AG09319 (cell line): ENCODE measurements around the gene PAX2.

ENCODE experiments used
- DNase-seq: peaks from one replicate; pipeline ENCODE4 v3.0.0-alpha.2; 2010; ENCODE audit warnings: low read depth; ENCODE audit errors: extremely low read depth
- TF ChIP-seq, protein P1 (sequence below): IDR thresholded peaks from 2 replicates; pipeline ENCODE4 v1.5.1; 2011; ENCODE audit warnings: low read depth, mild to moderate bottlenecking, inconsistent platforms, low read length, moderate library complexity

The PAX2 gene

DNA sequence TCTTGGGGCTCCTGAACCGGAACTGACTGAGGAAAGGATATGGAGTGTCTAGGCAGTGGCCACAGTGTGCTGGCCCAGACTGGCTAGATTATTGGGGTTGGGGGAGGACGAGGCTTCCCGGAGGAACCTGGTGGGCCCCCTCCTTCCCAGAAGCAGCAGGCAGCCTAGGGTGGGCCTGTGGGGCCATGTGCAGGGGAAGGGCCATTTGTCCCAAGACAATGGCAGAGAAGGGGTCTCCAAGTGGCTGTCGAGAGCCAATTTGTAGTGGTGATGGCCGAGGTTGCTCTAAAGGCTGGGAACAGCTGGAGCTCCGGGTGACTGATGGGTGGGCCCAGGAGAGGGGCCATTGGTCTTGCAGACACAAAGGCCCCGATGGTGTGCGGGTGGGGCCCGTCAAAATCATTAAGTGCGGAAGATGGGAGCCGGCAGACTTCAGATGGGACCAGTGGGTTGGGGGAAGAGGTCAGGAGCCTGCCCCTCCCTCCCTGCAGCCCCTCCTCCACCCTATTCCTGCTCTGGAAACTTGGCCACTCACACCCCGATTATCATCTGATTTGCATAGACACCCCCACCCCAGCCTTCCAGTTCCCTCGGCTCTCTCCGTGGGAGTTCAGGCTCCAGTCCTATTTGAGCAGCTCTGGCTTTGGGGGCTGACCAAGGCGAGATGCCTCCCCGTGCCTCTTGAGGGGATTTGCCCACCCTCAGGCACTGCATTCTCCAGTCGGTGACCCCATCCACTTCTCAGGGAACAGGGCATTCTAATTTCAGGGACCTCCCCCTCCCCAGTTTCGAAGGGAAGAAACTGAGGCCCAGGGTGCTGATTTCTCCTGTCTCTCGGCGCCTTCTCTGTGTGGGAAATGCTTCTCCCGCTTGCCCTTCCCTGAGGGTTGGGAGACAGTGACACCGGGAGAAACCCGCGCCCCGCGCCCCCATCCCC is 36.0 kb upstream of the PAX2 start:
- DNase-seq = no peak
- TF ChIP-seq, protein P1, sequence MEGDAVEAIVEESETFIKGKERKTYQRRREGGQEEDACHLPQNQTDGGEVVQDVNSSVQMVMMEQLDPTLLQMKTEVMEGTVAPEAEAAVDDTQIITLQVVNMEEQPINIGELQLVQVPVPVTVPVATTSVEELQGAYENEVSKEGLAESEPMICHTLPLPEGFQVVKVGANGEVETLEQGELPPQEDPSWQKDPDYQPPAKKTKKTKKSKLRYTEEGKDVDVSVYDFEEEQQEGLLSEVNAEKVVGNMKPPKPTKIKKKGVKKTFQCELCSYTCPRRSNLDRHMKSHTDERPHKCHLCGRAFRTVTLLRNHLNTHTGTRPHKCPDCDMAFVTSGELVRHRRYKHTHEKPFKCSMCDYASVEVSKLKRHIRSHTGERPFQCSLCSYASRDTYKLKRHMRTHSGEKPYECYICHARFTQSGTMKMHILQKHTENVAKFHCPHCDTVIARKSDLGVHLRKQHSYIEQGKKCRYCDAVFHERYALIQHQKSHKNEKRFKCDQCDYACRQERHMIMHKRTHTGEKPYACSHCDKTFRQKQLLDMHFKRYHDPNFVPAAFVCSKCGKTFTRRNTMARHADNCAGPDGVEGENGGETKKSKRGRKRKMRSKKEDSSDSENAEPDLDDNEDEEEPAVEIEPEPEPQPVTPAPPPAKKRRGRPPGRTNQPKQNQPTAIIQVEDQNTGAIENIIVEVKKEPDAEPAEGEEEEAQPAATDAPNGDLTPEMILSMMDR = no peak

DNA sequence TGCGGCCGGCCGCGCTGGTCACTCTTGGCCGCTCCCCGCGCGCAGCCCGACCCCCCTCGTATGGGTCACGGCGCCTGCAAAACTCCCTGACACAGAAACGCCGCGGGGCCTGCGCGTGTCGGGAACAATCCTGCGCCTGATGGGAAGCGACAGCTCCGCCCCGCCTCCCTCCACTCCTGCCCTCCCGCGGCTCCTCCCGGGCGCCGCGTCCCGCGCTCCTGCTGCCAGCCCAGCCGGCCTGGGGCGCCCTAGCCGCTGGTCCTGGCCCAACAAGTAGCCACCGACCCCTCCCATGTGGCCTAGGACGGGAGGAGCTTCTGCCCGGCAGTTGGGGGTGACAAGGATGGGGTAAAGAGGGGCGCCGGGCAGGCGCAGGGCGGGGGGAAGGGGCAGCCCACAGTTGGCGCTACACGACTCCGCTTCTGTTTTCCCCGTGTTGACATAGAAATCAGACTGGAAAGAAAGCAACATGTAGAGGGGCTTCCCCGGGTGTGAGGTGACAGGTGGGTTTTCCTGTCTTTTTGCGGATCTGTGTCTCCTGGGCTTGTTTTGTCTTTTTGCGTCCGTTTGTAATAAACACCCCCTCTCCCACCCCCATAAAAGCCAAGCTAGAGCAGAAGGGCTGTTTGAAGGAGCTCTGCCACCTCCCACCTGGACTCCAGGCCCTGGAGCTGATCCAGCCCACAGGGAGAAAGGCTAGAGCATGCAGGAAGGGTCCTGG is 35.1 kb upstream of the PAX2 start:
- no peak for DNase-seq

DNA sequence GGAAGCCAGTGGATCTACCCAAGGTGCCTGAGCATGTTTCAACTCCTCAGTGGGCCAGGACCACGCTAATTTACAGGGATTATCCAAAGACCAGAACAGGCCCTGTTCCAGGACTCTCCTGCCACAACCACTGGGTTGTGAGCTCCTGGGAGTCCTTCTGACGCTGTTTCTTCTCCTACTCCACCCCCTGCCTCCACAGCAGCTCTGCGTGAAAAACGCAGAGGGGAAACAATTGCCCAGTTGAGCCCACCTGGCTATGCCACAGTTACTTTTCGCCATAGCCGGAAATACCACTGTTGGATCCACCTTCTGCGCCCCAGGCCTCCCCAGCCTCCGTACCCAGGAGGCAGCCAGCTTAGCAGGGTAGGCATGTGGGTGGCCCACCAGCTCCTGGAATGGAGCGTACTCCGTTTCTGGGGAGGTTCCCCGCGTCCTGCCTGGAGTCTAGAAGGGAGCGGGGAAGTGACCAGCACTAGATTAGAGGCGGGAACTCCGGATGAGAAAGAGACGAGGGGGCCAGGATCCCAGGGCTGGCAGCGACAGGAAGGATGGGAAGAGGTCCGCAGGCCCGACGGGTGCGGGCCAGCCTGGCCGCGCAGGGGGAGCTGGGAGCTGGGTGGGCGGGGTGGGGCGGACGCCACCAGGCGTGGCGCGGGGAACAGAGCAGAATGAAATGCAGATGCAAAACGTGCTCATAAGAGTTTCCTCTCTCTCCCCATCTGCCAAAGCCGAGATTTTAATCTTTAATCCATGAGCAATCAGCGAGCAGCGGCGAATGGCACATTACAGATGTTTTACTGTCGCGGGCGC is 32.1 kb upstream of the PAX2 start:
- no peak for DNase-seq
- TF ChIP-seq, protein P1 = no peak

More for the DNA sequence above, 35.1 kb upstream of the PAX2 start:
- TF ChIP-seq, protein P1 = no peak

DNA sequence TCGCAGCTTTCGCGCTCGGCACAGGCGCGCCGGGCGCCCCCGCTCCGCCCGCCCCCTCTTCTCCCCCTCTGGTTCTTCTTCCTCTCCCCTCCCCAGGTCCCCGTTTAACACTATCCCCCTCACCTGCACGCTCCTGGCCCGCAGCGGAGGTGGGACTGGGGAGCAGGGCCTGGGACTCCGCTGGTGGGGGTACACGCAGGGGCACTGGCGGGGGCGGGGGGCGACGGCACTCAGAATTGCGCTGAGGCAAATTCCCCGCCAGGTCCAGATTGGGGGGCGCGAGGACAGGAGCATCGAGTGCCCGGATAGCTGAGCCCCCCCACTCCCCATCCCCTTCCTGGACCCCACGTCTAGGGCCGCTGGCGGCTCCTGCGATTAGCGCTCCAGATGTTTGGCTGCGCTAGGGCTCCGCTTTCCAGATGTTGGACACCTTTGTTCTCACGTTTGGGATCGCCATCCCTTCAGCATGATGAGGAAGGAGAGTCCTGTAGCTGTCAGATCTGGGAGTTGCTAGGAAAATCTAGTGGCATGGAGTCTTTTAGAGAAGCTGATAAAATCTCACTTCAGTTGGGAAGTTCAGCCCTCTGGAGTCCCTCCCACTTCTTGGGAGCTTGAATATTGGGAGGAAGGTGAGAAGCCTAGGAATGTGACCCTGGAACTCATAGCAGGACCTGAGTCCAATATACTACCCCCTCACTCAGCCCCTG is 31.4 kb upstream of the PAX2 start:
- no peak for DNase-seq
- TF ChIP-seq, protein P1 = no peak

DNA sequence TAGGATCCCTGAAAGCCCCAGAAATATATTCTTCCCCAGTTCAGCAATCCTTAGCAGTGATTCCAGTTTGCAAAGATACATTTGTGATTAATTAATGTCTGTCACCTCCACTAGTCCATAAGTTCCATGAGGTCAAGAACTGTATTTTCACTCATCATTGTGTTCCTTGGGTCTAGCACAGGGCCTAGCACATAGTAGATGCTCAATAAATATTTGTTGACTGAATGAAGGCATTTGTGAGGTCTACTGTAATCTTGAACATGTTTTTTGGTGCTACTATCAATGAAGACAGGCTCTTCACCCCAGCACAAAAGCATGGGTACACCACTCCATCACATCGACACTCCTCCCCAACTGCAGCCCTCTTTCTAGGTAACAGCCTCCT is 30.8 kb upstream of the PAX2 start:
- no peak for DNase-seq
- TF ChIP-seq, protein P1 = no peak

DNA sequence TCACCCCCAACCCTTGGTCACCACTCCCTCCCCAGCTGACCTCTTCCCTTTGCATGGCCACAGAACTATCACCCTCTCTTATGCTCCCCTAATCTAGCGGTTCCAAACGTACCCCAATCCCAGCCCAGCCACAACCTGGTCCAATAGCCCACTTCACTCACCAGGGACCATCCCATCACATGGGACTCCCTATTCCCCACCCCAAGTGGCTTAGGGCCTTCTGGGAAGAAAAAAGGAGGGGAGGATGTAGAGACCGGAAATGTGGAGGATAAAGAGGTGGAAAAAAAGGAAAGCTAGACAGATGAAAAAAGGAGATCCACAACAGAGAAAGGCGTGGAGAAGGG is 30.3 kb upstream of the PAX2 start:
- TF ChIP-seq, protein P1 = no peak
- no peak for DNase-seq
